Activated effector memory CD4-positive, alpha-beta T cell treated with anti-CD3 and anti-CD28 coated beads, Interleukin-2, amount 50 U/mL, for 16 hours (primary cell): ENCODE results near the gene CSDE1.
A peak's percentile ranks its signal among the peaks of the same experiment; 100 is the strongest.

ENCODE experiments used
- DNase-seq: peaks from one replicate; pipeline ENCODE4 v3.0.0-alpha.2; 2020

Gene CSDE1

GRCh38 chr1:114700036-114700600 is 57.7 kb downstream of the CSDE1 start:
- no peak for DNase-seq

DNA sequence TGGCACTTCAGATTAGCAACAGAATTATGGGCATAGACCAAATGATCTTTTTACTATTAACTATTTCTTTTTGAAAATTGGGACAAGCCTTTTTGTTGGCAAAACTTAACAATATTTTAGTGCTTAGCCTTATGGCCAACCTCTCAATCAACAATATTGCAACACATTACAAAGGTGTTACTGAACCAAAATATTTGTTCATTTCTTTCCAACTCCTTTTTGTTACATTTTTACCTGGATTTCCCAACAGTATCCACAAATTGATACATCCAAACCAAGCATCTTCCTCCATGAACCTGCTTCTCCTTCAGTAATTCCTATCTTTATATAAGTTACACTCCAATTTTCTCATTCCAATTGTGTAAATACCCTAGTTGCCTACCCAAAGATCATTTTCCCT is 61.0 kb downstream of the CSDE1 start:
- no peak for DNase-seq

DNA sequence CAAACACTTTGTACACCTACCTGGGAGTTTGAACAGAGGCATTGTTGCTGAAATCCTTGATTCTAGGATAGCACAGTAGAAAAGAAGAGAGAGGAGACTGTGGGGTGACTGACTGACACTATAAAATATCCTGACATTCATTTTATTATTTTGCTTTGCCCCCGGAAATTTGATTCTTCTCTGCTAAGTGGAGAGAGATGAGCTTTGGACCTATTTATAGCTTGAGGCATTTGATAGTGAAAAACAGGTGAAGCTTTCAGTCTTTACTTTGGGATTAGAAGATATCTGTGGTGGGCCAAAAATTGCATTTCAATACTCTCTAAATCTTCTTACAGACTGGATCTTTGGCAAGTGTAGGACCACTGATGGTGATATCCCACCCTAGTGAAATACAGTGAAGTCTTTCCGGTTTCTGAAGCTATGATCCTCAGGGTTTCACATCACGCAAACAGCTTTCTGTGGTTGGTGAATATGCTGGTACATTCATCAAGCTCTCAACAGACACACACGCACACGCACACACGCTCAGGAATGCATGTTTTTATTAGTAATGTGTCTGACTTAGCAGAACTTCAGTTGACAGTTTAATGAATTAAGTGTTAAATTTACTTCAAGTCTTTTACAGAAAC is 62.2 kb downstream of the CSDE1 start, which contains the start of gene AMPD1:
AMPD1 (minus strand) TSS at position 117 of the 629 bp plus-strand sequence; CDS start at position 42, 75 bp downstream.
- DNase-seq, result no peak

- DNase-seq, result no peak
Observed at GRCh38 chr1:114694540-114695310, 63.1 kb downstream of the CSDE1 start.

DNA sequence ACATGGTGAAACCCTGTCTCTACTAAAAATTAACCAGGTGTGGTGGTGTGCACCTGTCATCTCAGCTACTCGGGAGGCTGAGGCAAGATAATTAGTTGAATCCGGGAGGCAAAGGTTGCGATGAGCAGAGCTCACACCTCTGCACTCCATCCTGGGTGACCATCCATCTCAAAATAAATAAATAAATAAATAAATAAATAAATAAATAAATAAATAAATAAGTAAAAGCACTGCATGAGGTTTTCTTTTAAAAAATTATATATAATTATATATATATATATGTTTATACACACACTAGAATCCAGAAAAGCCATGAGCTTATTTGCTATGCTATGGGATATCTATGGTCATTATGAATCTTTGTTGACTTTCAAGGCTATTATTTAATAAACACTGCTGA is 64.8 kb downstream of the CSDE1 start:
- no peak for DNase-seq

DNA sequence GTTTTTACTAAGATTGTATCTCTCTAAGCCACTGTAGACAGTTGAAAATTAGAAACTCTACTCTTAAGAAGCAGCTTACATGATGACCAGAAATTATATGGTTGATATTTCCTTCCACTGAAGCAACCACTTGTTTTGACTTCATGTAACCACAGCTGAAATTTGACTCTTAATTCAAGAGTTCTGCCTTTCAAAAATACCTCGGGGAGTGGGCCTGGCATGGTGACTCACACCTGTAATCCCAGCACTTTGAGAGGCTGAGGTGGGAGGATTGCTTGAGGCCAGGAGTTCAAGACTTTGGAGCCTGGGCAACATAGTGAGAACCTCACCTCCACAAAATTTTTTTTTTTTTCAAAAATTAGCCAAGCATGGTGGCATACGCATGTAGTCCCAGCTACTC is 66.7 kb downstream of the CSDE1 start:
- no peak for DNase-seq

GRCh38 chr1:114690148-114690547 is 67.6 kb downstream of the CSDE1 start:
- DNase-seq, result no peak

GRCh38 chr1:114688526-114688925 is 69.3 kb downstream of the CSDE1 start:
- no peak for DNase-seq

- no peak for DNase-seq
Observed at GRCh38 chr1:114685851-114686250, 71.9 kb downstream of the CSDE1 start.

GRCh38 chr1:114677691-114678090 is 80.1 kb downstream of the CSDE1 start:
- no peak for DNase-seq

DNA sequence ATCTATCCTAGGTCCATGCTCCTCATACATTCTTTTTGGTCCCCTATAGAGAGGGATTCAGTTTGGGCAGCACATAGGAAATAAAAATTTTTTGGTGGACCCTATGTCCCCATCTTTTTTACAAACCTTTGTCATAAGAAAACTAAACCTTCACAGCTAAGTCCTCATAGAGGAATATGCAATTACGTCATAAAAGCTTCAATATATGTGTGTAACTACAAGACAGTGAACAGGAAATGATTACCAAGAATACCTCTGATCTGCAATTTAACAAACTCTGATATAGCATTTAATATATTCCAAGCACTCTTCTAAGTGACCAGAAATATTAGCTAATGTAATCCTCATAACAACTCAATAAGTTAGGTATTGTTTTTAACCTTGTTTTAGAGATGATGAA is 81.7 kb downstream of the CSDE1 start:
- DNase-seq, result no peak

GRCh38 chr1:114671939-114672275 is 85.9 kb downstream of the CSDE1 start:
- DNase-seq, result no peak

GRCh38 chr1:114671011-114671938 is 86.5 kb downstream of the CSDE1 start:
- no peak for DNase-seq

DNA sequence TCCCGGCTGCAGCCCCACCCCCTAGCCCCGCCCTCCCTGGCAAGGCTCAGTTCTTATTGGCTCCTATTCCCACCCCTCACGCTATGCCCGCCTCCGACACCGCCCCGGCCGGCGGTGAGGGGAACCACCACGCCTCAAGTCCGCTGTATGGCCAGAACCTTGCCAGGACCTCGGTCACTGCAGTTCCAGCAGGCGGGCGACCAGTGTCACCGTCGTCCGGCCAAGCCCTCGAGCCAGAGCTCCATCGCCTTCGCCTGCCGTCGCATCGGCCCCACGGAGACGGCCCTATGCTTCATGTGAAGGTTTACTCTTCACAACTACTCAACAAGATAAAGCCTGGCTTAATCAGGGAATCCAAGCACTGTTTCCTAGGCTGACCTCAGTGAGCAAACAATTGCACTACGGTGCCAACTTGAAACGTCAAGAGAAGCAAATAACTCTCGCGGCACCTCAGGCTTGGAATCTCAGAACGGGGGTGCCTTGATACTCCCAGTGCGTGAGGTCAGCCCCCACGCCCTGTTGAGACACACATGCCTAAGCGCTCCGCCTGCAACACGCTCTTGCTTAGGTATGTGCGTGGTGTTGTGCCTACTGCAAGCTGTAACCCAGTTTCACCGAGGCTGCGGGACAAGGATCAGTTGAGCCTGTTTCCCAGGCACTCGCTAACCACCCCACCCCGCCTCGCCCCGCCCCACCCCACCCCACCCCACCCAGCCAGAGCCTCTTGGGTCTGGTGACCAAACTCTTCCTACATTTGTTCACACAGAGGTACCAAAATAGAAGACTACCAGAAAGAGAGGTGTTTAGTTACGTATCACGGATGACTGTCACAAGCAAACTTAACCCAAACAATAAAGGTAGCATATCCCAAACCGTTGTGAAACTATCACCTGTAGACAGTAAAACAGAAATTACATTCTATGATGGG is 87.4 kb downstream of the CSDE1 start:
- DNase-seq, result peak; percentile 94

GRCh38 chr1:114669562-114670082 is 88.2 kb downstream of the CSDE1 start, which contains the start of gene DENND2C:
TSS of gene DENND2C (minus strand) at chr1:114670049. CDS start at chr1:114625984, 44,065 bp downstream.
- DNase-seq, result no peak

GRCh38 chr1:114668784-114669561 is 88.8 kb downstream of the CSDE1 start:
- DNase-seq, result no peak

GRCh38 chr1:114668373-114668772 is 89.4 kb downstream of the CSDE1 start:
- no peak for DNase-seq

- no peak for DNase-seq
Observed at GRCh38 chr1:114666954-114667353, 90.8 kb downstream of the CSDE1 start.
